Activated CD4-positive, alpha-beta T cell treated with anti-CD3 and anti-CD28 coated beads for 1 hour (primary cell): ENCODE results near the gene LRP1B.
"Not testable (repeated sequence)": the region's sequence is repeated elsewhere in the genome, so short reads cannot be mapped to it uniquely, and the experiment has no call there.

Experiments
- DNase-seq: peaks from one replicate; pipeline ENCODE4 v3.0.0-alpha.2; 2020

LRP1B gene

DNA sequence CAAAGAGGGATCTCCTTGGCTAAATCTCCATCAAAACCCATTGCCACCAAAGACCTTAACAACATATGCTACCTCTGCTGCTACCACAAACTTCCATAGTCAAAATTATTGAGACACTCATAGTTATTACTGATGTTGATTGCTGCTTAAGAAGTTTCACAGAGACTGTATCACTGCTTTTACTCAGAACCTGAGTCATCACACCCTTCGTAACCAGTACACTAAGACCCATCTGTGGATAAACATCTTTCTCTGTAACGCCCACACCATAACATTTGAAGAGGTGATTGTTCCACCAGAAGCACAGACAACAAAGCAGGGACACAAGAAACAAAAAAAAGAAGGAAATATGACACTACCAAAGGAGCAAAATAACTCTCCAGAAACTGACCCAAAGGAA lies 1563.1 kb downstream of the LRP1B start:
- no peak for DNase-seq

DNA sequence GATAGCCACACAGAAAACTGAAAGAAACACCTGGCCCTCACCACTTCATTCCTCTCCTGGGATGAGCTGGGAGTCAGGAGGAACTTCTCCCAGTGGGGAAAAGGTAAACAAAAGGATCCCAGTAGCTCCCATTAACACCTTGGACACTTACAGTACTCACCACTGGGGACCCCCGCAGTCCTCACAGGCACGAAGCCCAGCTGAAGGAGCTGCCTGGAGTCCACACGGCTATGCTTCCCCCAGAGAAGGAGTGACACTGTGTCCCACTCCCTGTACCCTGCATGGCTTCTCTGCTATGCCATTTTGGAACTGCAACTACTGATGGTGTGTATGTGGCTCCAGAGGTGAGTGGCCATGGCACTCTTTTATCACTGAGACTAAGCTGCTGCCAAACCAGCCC lies 1565.1 kb downstream of the LRP1B start:
- no peak for DNase-seq

DNA sequence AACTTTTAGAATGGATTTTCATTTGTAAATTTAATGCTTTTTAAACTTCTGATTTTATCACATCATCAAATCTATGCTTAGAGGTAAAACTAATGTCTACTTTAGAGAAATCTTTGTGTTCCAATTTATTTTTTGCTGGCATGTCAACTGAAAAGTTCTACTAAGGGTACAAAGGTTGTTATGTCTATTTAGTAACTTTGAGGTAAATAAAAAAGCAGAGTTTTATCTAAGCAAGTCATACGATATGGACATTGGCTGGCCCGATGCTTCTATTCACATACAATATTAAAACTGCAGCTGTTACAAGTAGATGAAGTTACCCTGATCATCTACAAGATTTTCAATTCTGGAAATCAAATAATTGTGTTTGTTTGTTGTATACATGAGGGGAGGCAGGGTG lies 1575.1 kb downstream of the LRP1B start:
- DNase-seq, result no peak

GRCh38 chr2:140552634-140553033 lies 1578.2 kb downstream of the LRP1B start:
- no peak for DNase-seq

DNA sequence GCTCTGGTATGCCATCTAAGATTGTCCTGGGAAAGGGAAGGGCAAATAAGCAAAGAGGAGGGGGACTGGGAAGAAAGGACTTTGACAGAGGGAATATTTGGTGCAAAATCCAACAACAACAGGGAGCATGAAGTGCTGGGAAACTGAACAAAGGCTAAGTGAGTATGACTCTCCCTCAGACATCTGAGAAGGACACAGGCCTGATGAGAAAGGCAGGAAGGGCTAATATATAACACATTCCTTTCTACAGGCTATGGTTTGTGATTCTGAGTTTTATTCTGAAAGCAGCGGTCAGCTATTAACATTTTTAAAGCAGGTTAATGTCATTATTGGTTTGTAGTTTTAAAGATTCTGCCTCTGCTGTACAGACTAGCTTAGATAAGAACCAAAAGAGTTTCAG lies 1579.5 kb downstream of the LRP1B start:
- no peak for DNase-seq

DNA sequence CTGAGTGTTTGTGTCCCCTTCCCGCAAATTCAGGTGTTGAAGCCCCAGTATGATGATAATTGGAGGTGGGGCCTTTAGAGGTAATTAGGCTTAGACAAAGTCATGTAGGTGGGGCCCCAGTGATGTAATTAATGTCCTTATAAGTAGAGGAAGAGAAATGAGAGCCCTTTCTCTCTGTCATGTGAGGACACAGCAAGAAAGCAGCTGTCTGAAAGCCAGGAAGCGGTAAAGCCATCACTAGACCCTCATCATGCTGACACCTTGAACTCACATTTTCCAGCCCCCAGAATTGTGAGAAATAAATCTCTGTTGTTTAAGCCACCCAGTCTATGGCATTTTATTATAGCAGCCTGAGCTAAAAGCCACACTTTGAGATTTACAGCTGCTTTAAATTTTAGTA lies 1580.0 kb downstream of the LRP1B start:
- DNase-seq, result no peak

DNA sequence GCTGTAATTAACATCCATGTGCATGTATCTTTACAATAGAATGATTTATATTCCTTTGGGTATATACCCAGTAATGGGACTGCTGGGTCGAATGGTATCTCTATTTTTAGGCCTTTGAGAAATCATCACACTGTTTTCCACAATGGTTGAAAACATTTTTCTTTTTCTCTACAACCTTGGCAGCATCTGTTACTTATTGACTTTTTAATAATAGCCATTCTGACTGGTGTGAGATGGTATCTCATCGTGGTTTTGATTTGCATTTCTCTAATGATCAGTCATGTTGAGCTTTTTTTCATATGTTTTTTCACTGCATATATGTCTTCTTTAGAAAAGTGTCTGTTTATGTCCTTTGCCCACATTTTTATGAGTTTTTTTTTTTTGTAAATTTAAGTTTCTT lies 1586.0 kb downstream of the LRP1B start:
- DNase-seq, result not testable (repeated sequence)

DNA sequence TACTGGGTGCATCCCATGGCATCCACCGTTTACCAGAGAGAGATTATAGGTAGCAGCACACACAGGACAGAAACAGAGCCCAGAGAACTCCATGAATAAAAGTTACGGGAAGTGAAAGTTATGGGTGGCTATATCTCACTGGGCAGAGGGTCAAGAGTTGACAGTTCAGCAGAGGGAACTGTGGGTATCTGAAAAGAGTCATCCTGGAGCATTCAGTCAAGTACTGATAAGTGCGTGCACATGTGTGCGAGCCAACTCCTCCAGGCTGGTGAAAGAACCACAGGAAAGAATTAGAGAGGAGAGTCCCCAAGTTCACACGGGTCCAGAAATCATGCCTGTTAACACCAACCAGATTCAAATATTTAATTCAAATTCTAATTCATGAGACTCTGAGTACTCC lies 1588.2 kb downstream of the LRP1B start:
- no peak for DNase-seq

- DNase-seq, result no peak
Measured at GRCh38 chr2:140539242-140539875, 1591.5 kb downstream of the LRP1B start.

DNA sequence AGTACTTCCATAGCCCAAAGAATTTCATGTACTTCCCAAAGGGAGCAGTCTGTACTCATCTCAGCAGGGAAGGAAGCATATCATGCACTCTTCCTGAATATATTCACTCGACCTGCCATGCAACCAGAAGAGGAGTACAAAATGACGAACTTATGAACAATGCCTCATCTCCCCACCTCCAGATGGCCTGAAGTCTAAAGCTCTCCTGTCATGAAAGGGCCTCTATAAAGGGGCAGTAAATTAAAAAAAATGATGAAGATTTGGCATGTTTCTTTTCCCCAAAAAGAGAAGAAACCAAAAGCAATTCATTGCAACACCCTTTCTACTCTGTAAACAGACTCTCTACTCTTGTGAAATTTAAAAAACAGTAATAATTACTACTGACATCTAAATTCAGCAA lies 1601.1 kb downstream of the LRP1B start:
- no peak for DNase-seq

DNA sequence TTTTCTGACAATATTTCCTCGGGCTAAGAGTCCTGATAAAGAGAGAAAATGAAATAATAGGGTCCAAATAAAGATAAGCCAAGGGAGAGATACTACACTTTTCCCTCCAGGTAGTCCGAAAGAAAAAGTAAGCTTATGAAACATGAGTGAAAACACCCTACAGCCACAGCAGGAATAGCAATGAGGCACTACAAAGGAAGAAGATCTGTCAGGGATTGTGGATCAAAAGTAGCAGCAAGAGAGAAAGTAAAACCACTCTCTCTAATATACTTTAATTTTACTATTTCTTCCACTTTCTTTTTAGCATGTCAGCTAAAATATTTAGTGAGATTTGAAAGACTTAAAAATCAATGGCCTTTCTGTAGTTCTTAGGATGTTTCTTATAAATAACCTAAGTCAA lies 1601.8 kb downstream of the LRP1B start:
- DNase-seq, result no peak

DNA sequence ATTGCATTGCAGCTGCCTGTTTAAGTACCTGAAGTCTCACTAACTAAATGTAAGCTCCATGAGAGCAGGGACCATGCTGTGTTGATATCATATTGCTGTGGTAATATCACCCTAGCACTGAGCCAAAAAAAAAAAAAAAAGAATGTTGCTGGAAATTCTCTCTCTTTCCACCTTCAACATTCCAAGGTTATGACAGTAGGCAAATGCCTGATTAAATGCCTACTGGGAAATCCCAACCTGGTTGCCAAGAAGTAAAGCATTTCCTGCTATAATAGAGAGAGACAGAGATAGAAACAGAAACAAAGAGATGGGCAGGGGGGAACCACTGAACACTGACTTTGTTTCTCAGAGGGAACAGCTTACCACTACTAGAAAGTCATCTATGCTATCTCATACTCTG lies 1604.2 kb downstream of the LRP1B start:
- DNase-seq, result no peak

GRCh38 chr2:140512106-140512505 lies 1618.7 kb downstream of the LRP1B start:
- no peak for DNase-seq

DNA sequence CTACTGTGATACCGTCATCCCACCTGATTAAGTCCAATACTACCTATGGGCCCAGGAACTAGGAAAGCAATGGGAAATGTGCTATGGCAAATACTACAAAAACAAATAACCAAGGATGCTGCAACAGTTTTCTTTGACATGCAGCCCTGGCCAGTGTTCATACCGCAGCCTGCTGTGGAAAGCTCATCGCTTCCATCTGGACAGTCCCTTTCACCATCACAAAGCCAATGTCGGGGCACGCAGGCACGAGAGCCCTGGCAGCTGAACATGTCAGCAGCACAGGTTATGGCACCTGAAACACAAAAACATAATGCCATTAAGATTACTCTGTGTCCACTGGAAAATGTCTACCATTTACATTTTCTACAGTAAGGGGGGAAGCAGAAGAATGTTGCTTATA lies 1621.1 kb downstream of the LRP1B start:
- no peak for DNase-seq

- DNase-seq, result no peak
Measured at GRCh38 chr2:140508756-140509155, 1622.1 kb downstream of the LRP1B start.

DNA sequence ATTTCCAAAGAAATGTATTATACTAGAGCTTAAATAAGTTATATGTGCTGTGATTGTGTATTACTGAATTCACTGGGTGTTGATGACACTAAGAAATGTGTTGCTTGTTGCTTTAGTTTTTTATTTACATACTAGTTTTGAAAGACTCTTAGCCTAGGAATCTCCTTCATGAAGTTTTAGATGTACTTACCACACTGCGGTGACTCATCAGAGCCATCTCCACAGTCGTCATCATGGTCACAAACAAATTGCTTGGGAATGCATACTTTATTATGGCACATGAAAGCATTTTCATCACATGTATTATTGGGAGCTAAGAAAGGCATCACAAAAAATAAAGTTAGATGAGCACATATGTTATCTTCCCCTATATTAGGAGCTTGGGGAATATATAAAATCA lies 1624.2 kb downstream of the LRP1B start:
- no peak for DNase-seq

GRCh38 chr2:140504601-140505000 lies 1626.2 kb downstream of the LRP1B start:
- DNase-seq, result no peak

GRCh38 chr2:140502951-140503630 lies 1627.7 kb downstream of the LRP1B start:
- no peak for DNase-seq

DNA sequence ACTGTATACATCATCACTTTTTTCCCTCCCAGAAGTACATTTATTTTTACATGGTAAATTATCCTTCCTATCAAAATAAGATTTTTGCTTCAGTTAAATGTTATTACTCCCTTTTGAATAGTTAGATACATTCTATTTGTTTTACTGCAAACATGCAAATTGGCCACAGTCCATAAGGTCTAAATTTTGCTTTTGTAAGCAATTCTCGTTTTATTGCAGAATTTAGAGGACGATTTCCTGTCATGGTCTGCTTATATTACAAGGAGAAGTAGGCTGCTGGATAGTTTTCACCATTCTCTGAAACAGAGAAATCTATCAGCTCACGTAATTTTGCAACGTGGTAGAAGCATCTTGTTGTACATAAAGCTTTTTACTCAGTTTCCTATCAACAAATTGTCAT lies 1632.5 kb downstream of the LRP1B start:
- no peak for DNase-seq

- no peak for DNase-seq
Measured at GRCh38 chr2:140496714-140497113, 1634.1 kb downstream of the LRP1B start.

DNA sequence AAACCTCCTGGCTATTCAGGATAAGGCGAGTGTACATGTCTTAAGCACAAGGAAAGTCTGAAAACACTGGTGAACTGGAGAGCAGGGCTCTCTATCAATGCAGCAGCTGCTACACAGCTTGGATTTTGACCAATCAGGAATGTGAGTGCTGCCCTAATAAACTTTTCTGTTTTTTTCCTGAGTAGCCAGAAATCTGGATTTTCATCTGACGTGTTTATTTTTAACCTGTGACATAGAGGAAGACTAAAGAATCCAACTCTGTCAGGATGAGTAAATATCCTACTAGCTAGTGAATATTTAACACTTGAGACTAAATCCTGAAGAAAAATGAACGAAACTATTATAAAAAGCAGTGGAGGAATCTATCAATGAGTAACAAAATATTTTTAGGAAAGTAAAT lies 1638.9 kb downstream of the LRP1B start:
- DNase-seq, result no peak

GRCh38 chr2:140489193-140489592 lies 1641.6 kb downstream of the LRP1B start:
- no peak for DNase-seq

- no peak for DNase-seq
Measured at GRCh38 chr2:140481136-140481535, 1649.7 kb downstream of the LRP1B start.

- DNase-seq, result no peak
Measured at GRCh38 chr2:140473851-140474250, 1657.0 kb downstream of the LRP1B start.

- no peak for DNase-seq
Measured at GRCh38 chr2:140472676-140473075, 1658.1 kb downstream of the LRP1B start.
